HEK293 (cell line): ENCODE data around the gene EIPR1.

ENCODE experiments used
- KLF9 ChIP-seq: fragments of 450-650 bp; formaldehyde crosslinking; IDR thresholded peaks from 2 replicates; pipeline ENCODE4 v1.5.1; 2016; ENCODE audit warnings: missing biosample characterization, missing genetic modification characterization, low read depth
- REPIN1 ChIP-seq: fragments of 450-650 bp; formaldehyde crosslinking; IDR thresholded peaks from 2 replicates; pipeline ENCODE4 v1.5.1; 2017; ENCODE audit warnings: missing biosample characterization, missing genetic modification characterization, low read depth
- SETDB1 ChIP-seq: IDR thresholded peaks from one replicate; pipeline ENCODE4 v1.6.1; 2017; ENCODE audit warnings: mild to moderate bottlenecking, low read length, moderate library complexity, mixed read lengths; ENCODE audit not compliant: insufficient read length
- SP7 ChIP-seq: fragments of 450-650 bp; formaldehyde crosslinking; IDR thresholded peaks from 2 replicates; pipeline ENCODE4 v1.5.1; 2016; ENCODE audit warnings: missing biosample characterization, missing genetic modification characterization
- ZBTB20 ChIP-seq: fragments of 450-650 bp; formaldehyde crosslinking; IDR thresholded peaks from 2 replicates; pipeline ENCODE4 v1.5.1; 2016; ENCODE audit warnings: missing biosample characterization, missing genetic modification characterization
- ZBTB48 ChIP-seq: fragments of 450-650 bp; formaldehyde crosslinking; IDR thresholded peaks from 2 replicates; pipeline ENCODE4 v1.5.1; 2016; ENCODE audit warnings: missing biosample characterization, missing genetic modification characterization
- ZBTB8A ChIP-seq: fragments of 450-650 bp; formaldehyde crosslinking; IDR thresholded peaks from 2 replicates; pipeline ENCODE4 v1.5.1; 2016; ENCODE audit warnings: missing biosample characterization, missing genetic modification characterization
- ZNF121 ChIP-seq: fragments of 450-650 bp; formaldehyde crosslinking; IDR thresholded peaks from 2 replicates; pipeline ENCODE4 v1.5.1; 2016; ENCODE audit warnings: missing biosample characterization, missing genetic modification characterization
- ZNF2 ChIP-seq: fragments of 450-650 bp; formaldehyde crosslinking; IDR thresholded peaks from 2 replicates; pipeline ENCODE4 v1.5.1; 2016; ENCODE audit warnings: missing biosample characterization, missing genetic modification characterization
- TF ChIP-seq, protein P1 (sequence below): fragments of 450-650 bp; formaldehyde crosslinking; IDR thresholded peaks from 2 replicates; pipeline ENCODE4 v1.5.1; 2016; ENCODE audit warnings: missing biosample characterization, missing genetic modification characterization
- TF ChIP-seq, protein P2 (sequence below): fragments of 450-650 bp; formaldehyde crosslinking; conservative IDR thresholded peaks from 2 replicates; pipeline ENCODE4 v1.5.1; 2016; ENCODE audit warnings: low read depth, missing biosample characterization, missing genetic modification characterization
- TF ChIP-seq, protein P3 (sequence below): fragments of 450-650 bp; formaldehyde crosslinking; IDR thresholded peaks from 2 replicates; pipeline ENCODE4 v1.5.1; 2017; ENCODE audit warnings: missing biosample characterization, missing genetic modification characterization
- TF ChIP-seq, protein P4 (sequence below): fragments of 450-650 bp; formaldehyde crosslinking; IDR thresholded peaks from 2 replicates; pipeline ENCODE4 v1.5.1; 2016; ENCODE audit warnings: missing biosample characterization, missing genetic modification characterization, low read depth
- TF ChIP-seq, protein P5 (sequence below): fragments of 450-650 bp; formaldehyde crosslinking; conservative IDR thresholded peaks from 2 replicates; pipeline ENCODE4 v1.5.1; 2016; ENCODE audit warnings: low read depth, missing biosample characterization, missing genetic modification characterization
- TF ChIP-seq, protein P6 (sequence below): fragments of 450-650 bp; formaldehyde crosslinking; IDR thresholded peaks from 2 replicates; pipeline ENCODE4 v1.5.1; 2016; ENCODE audit warnings: missing biosample characterization, missing genetic modification characterization
- TF ChIP-seq, protein P7 (sequence below): sonication (generic); formaldehyde crosslinking; IDR thresholded peaks from 2 replicates; pipeline ENCODE4 v1.8.1; 2022; ENCODE audit warnings: mild to moderate bottlenecking, moderate library complexity, missing genetic modification reagents
- TF ChIP-seq, protein P8 (sequence below): fragments of 450-650 bp; formaldehyde crosslinking; optimal IDR thresholded peaks from 2 replicates; pipeline ENCODE3; 2016; ENCODE audit warnings: missing biosample characterization, mild to moderate bottlenecking, missing genetic modification characterization

Gene EIPR1

DNA sequence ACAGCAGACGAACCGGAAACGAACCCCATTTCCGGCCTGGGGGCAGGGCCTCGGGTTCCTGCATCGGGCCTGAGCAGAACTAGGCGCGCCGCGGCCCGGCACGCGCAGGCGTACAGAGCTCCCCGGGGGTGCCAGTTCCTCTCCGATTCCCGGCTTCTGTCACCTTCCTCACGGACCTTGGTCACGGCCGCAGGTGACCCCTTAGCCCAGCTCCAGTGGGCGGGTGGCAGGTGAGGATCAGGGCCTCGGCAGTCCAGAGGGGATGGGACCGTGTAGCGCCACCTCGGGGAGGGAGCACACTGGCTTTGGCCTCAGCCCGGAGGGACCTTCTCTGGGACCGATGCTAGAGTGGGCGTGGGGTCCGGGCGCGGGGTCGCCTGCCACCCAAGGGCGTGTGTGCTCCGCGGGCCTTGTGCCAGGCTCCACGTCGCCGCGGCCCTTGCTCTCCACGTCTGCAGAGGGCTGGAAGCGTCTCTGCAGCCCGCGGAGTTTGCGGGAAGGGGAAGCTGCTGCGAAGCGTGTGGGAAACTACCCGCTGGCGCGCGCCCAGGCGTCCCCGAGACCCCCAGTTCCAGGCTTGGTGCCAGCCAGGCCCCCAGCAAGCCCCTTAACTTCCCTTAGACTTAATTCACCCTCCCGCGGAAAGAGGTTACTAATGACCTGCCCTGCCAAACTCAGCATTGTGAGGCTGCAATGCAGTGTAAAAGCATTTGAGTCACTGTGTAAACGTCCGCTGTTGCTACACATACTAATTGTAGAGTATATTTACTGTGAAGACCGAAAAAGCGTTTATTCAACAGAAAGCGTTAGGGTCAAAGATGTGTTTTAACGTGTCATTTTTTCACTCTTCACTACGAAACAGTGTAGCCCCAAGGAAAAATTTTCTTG, 2.3 kb upstream of the EIPR1 start, which contains the start of gene TRAPPC12 (continued):
- TF ChIP-seq, protein P1, sequence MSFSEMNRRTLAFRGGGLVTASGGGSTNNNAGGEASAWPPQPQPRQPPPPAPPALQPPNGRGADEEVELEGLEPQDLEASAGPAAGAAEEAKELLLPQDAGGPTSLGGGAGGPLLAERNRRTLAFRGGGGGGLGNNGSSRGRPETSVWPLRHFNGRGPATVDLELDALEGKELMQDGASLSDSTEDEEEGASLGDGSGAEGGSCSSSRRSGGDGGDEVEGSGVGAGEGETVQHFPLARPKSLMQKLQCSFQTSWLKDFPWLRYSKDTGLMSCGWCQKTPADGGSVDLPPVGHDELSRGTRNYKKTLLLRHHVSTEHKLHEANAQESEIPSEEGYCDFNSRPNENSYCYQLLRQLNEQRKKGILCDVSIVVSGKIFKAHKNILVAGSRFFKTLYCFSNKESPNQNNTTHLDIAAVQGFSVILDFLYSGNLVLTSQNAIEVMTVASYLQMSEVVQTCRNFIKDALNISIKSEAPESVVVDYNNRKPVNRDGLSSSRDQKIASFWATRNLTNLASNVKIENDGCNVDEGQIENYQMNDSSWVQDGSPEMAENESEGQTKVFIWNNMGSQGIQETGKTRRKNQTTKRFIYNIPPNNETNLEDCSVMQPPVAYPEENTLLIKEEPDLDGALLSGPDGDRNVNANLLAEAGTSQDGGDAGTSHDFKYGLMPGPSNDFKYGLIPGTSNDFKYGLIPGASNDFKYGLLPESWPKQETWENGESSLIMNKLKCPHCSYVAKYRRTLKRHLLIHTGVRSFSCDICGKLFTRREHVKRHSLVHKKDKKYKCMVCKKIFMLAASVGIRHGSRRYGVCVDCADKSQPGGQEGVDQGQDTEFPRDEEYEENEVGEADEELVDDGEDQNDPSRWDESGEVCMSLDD (tag by site-specific recombination) = peak; percentile 63; the same call in 1 of the 2 replicates
- TF ChIP-seq ZNF2 (tag by site-specific recombination) (peak; percentile 31; the same call in 1 of the 2 replicates), SP7 (tag by site-specific recombination) (peak; percentile 52; the same call in 1 of the 2 replicates), ZBTB48 (peak; percentile 70; the same call in 1 of the 2 replicates), SETDB1 (no peak), ZNF121 (tag by site-specific recombination) (0 out of 2 replicates have a peak, but pooled peaks have one; percentile 13), ZBTB8A (tag by site-specific recombination) (peak; percentile 59), ZBTB20 (tag by site-specific recombination) (0 out of 2 replicates have a peak, but pooled peaks have one; percentile 26), KLF9 (tag by site-specific recombination) (peak; percentile 77), REPIN1 (tag by site-specific recombination) (no peak)
- TF ChIP-seq, protein P2, sequence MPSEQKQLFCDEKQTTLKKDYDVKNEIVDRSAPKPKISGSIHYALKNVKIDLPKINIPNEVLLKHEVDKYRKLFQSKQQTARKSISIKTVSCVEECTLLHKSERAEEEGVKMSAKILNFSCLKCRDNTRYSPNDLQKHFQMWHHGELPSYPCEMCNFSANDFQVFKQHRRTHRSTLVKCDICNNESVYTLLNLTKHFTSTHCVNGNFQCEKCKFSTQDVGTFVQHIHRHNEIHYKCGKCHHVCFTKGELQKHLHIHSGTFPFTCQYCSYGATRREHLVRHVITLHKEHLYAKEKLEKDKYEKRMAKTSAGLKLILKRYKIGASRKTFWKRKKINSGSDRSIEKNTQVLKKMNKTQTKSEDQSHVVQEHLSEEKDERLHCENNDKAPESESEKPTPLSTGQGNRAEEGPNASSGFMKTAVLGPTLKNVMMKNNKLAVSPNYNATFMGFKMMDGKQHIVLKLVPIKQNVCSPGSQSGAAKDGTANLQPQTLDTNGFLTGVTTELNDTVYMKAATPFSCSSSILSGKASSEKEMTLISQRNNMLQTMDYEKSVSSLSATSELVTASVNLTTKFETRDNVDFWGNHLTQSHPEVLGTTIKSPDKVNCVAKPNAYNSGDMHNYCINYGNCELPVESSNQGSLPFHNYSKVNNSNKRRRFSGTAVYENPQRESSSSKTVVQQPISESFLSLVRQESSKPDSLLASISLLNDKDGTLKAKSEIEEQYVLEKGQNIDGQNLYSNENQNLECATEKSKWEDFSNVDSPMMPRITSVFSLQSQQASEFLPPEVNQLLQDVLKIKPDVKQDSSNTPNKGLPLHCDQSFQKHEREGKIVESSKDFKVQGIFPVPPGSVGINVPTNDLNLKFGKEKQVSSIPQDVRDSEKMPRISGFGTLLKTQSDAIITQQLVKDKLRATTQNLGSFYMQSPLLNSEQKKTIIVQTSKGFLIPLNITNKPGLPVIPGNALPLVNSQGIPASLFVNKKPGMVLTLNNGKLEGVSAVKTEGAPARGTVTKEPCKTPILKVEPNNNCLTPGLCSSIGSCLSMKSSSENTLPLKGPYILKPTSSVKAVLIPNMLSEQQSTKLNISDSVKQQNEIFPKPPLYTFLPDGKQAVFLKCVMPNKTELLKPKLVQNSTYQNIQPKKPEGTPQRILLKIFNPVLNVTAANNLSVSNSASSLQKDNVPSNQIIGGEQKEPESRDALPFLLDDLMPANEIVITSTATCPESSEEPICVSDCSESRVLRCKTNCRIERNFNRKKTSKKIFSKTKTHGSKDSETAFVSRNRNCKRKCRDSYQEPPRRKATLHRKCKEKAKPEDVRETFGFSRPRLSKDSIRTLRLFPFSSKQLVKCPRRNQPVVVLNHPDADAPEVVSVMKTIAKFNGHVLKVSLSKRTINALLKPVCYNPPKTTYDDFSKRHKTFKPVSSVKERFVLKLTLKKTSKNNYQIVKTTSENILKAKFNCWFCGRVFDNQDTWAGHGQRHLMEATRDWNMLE (tag by site-specific recombination) = peak; percentile 94
- TF ChIP-seq, protein P3, sequence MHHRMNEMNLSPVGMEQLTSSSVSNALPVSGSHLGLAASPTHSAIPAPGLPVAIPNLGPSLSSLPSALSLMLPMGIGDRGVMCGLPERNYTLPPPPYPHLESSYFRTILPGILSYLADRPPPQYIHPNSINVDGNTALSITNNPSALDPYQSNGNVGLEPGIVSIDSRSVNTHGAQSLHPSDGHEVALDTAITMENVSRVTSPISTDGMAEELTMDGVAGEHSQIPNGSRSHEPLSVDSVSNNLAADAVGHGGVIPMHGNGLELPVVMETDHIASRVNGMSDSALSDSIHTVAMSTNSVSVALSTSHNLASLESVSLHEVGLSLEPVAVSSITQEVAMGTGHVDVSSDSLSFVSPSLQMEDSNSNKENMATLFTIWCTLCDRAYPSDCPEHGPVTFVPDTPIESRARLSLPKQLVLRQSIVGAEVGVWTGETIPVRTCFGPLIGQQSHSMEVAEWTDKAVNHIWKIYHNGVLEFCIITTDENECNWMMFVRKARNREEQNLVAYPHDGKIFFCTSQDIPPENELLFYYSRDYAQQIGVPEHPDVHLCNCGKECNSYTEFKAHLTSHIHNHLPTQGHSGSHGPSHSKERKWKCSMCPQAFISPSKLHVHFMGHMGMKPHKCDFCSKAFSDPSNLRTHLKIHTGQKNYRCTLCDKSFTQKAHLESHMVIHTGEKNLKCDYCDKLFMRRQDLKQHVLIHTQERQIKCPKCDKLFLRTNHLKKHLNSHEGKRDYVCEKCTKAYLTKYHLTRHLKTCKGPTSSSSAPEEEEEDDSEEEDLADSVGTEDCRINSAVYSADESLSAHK (tag by site-specific recombination) = no peak
- TF ChIP-seq, protein P4, sequence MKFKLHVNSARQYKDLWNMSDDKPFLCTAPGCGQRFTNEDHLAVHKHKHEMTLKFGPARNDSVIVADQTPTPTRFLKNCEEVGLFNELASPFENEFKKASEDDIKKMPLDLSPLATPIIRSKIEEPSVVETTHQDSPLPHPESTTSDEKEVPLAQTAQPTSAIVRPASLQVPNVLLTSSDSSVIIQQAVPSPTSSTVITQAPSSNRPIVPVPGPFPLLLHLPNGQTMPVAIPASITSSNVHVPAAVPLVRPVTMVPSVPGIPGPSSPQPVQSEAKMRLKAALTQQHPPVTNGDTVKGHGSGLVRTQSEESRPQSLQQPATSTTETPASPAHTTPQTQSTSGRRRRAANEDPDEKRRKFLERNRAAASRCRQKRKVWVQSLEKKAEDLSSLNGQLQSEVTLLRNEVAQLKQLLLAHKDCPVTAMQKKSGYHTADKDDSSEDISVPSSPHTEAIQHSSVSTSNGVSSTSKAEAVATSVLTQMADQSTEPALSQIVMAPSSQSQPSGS (tag by site-specific recombination) = no peak
- TF ChIP-seq, protein P5, sequence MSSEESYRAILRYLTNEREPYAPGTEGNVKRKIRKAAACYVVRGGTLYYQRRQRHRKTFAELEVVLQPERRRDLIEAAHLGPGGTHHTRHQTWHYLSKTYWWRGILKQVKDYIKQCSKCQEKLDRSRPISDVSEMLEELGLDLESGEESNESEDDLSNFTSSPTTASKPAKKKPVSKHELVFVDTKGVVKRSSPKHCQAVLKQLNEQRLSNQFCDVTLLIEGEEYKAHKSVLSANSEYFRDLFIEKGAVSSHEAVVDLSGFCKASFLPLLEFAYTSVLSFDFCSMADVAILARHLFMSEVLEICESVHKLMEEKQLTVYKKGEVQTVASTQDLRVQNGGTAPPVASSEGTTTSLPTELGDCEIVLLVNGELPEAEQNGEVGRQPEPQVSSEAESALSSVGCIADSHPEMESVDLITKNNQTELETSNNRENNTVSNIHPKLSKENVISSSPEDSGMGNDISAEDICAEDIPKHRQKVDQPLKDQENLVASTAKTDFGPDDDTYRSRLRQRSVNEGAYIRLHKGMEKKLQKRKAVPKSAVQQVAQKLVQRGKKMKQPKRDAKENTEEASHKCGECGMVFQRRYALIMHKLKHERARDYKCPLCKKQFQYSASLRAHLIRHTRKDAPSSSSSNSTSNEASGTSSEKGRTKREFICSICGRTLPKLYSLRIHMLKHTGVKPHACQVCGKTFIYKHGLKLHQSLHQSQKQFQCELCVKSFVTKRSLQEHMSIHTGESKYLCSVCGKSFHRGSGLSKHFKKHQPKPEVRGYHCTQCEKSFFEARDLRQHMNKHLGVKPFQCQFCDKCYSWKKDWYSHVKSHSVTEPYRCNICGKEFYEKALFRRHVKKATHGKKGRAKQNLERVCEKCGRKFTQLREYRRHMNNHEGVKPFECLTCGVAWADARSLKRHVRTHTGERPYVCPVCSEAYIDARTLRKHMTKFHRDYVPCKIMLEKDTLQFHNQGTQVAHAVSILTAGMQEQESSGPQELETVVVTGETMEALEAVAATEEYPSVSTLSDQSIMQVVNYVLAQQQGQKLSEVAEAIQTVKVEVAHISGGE (tag by site-specific recombination) = peak; percentile 93
- TF ChIP-seq, protein P6, sequence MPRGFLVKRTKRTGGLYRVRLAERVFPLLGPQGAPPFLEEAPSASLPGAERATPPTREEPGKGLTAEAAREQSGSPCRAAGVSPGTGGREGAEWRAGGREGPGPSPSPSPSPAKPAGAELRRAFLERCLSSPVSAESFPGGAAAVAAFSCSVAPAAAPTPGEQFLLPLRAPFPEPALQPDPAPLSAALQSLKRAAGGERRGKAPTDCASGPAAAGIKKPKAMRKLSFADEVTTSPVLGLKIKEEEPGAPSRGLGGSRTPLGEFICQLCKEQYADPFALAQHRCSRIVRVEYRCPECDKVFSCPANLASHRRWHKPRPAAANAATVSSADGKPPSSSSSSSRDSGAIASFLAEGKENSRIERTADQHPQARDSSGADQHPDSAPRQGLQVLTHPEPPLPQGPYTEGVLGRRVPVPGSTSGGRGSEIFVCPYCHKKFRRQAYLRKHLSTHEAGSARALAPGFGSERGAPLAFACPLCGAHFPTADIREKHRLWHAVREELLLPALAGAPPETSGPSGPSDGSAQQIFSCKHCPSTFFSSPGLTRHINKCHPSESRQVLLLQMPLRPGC (tag by site-specific recombination) = no peak
- TF ChIP-seq, protein P7, sequence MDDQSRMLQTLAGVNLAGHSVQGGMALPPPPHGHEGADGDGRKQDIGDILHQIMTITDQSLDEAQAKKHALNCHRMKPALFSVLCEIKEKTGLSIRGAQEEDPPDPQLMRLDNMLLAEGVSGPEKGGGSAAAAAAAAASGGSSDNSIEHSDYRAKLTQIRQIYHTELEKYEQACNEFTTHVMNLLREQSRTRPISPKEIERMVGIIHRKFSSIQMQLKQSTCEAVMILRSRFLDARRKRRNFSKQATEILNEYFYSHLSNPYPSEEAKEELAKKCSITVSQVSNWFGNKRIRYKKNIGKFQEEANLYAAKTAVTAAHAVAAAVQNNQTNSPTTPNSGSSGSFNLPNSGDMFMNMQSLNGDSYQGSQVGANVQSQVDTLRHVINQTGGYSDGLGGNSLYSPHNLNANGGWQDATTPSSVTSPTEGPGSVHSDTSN (CRISPR knock-in tag) = peak; percentile 87; the same call in 1 of the 2 replicates
- TF ChIP-seq, protein P8, sequence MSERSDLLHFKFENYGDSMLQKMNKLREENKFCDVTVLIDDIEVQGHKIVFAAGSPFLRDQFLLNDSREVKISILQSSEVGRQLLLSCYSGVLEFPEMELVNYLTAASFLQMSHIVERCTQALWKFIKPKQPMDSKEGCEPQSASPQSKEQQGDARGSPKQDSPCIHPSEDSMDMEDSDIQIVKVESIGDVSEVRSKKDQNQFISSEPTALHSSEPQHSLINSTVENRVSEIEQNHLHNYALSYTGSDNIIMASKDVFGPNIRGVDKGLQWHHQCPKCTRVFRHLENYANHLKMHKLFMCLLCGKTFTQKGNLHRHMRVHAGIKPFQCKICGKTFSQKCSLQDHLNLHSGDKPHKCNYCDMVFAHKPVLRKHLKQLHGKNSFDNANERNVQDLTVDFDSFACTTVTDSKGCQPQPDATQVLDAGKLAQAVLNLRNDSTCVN (tag by site-specific recombination) = peak; percentile 93
